ENCODE data around the gene ADSS1. TPM values are rescaled to one million over a fixed set of nuclear protein-coding genes. Genes with fewer than 3 reads are reported as not detected.
A peak's percentile ranks its signal among the peaks of the same experiment; 100 is the strongest.

Gene ADSS1
- total and polyA plus RNA-seq, 4 donors = 1.8 to 18.8 (median 12.2) TPM

DNA sequence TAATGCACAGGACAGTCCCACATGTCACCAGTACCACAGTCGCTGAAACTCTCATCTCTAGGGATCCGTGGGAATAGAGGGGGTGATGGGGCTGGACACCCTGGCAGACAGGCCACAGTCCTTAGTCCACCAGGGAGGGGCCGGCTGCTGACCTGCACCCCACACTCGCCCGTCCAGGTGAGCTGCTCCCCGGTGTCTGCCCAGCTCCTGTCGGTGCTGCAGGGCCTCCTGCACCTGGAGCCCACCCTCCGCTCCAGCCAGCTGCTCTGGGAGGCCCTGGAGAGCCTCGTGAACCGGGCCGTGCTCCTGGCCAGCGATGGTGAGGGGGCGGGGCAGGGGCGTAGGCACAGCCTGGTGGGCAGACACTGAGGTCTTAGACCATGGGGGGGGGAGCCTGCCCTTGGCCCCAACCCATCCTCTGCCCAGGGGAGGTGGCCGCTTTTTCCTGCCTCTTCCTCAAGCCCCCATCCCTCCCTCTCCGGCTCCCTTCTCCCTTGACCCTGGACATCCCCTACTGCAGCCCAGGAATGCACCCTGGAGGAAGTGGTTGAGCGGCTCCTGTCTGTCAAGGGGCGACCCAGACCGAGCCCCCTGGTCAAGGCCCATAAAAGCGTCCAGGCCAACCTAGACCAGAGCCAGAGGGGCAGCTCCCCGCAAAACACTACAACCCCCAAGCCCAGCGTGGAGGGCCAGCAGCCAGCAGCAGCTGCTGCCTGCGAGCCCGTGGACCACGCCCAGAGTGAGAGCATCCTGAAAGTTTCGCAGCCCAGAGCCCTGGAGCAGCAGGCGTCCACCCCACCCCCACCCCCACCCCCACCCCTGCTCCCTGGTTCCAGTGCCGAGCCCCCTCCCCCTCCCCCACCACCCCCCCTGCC, 17.1 kb upstream of the ADSS1 start:
- TF ChIP-seq ZBTB33 (IDR thresholded peaks at IDR 0.05) = no peak
- TF ChIP-seq MAX (IDR thresholded peaks at IDR 0.05) = no peak
- Histone ChIP-seq H3K27me3 (ENCODE audit: control insufficient read depth in 4 of 4, insufficient read depth in 4 of 4, low read length in 3 of 4) (no peaks in the 10 kb centered on the region), H3K9me3 (ENCODE audit: control insufficient read depth in 4 of 4, low read length in 3 of 4) (no peaks in the 10 kb centered on the region), H3K4me1 (ENCODE audit: control insufficient read depth in 4 of 4, insufficient read depth in 4 of 4, low read length in 3 of 4) (no peaks in the 10 kb centered on the region), H3K4me3 (ENCODE audit: low read depth in 1 of 3, low read length in 3 of 3) (no peak overlapping the region), H3K9ac (ENCODE audit: low read depth in 1 of 2, low read length in 2 of 2) (no peak overlapping the region), H3K27ac (ENCODE audit: low read depth in 1 of 2, low read length in 2 of 2) (no peak overlapping the region), H3K36me3 (ENCODE audit: control insufficient read depth in 4 of 4, insufficient read depth in 3 of 4, low read depth in 1 of 4, low read length in 3 of 4) (peaks cover 3 to 45% (median 28%) of the 10 kb centered on the region in 4 donors)
- no peak for DNase-seq (ENCODE audit: low spot score)
- WGBS = 82% methylated on average over 28 of the region's 28 CpGs

- Histone ChIP-seq H3K4me3 (ENCODE audit: low read depth in 1 of 3, low read length in 3 of 3) (no peak overlapping the region), H3K27me3 (ENCODE audit: control insufficient read depth in 4 of 4, insufficient read depth in 4 of 4, low read length in 3 of 4) (no peaks in the 10 kb centered on the region), H3K36me3 (ENCODE audit: control insufficient read depth in 4 of 4, insufficient read depth in 3 of 4, low read depth in 1 of 4, low read length in 3 of 4) (peaks cover 6 to 53% (median 27%) of the 10 kb centered on the region in 4 donors), H3K9me3 (ENCODE audit: control insufficient read depth in 4 of 4, low read length in 3 of 4) (no peaks in the 10 kb centered on the region), H3K9ac (ENCODE audit: low read depth in 1 of 2, low read length in 2 of 2) (no peak overlapping the region), H3K27ac (ENCODE audit: low read depth in 1 of 2, low read length in 2 of 2) (no peak overlapping the region), H3K4me1 (ENCODE audit: control insufficient read depth in 4 of 4, insufficient read depth in 4 of 4, low read length in 3 of 4) (no peaks in the 10 kb centered on the region)
- no peak for DNase-seq (ENCODE audit: low spot score)
- 74% methylated on average over 34 of the region's 34 CpGs for WGBS
- TF ChIP-seq JUND (IDR thresholded peaks at IDR 0.05) = no peak
- no peak for TF ChIP-seq EGR1 (IDR thresholded peaks at IDR 0.05; ENCODE audit: low read depth in 2 of 2)
- no peak for TF ChIP-seq FOXA1 (IDR thresholded peaks at IDR 0.05)
These were observed 16.1 kb upstream of the ADSS1 start for GRCh38 chr14:104707608-104708595.

GRCh38 chr14:104708606-104709268, 15.3 kb upstream of the ADSS1 start:
- 58% methylated on average over 20 of the region's 20 CpGs for whole genome bisulfite sequencing
- H3K9ac ChIP-seq (ENCODE audit: low read depth in 1 of 2, low read length in 2 of 2) = no peak overlapping the region
- no peak overlapping the region for H3K4me3 ChIP-seq (ENCODE audit: low read depth in 1 of 3, low read length in 3 of 3)
- H3K27me3 ChIP-seq (ENCODE audit: control insufficient read depth in 4 of 4, insufficient read depth in 4 of 4, low read length in 3 of 4) = no peaks in the 10 kb centered on the region
- H3K9me3 ChIP-seq (ENCODE audit: control insufficient read depth in 4 of 4, low read length in 3 of 4) = no peaks in the 10 kb centered on the region
- DNase-seq (ENCODE audit: low spot score) = peak; percentile 77
- no peaks in the 10 kb centered on the region for H3K4me1 ChIP-seq (ENCODE audit: control insufficient read depth in 4 of 4, insufficient read depth in 4 of 4, low read length in 3 of 4)
- TF ChIP-seq RAD21 (IDR thresholded peaks at IDR 0.05) (peak; percentile 86 to 91), CTCF (IDR thresholded peaks at IDR 0.05; ENCODE audit: low read depth, low read length, missing input control) (peak; percentile 95), NR2F2 (IDR thresholded peaks at IDR 0.05) (no peak)
- H3K27ac ChIP-seq (ENCODE audit: low read depth in 1 of 2, low read length in 2 of 2) = no peak overlapping the region
- peaks cover 7 to 54% (median 22%) of the 10 kb centered on the region in 4 donors for H3K36me3 ChIP-seq (ENCODE audit: control insufficient read depth in 4 of 4, insufficient read depth in 3 of 4, low read depth in 1 of 4, low read length in 3 of 4)
